ENCODE measurements around the gene DIPK1B.

The DIPK1B gene

DNA sequence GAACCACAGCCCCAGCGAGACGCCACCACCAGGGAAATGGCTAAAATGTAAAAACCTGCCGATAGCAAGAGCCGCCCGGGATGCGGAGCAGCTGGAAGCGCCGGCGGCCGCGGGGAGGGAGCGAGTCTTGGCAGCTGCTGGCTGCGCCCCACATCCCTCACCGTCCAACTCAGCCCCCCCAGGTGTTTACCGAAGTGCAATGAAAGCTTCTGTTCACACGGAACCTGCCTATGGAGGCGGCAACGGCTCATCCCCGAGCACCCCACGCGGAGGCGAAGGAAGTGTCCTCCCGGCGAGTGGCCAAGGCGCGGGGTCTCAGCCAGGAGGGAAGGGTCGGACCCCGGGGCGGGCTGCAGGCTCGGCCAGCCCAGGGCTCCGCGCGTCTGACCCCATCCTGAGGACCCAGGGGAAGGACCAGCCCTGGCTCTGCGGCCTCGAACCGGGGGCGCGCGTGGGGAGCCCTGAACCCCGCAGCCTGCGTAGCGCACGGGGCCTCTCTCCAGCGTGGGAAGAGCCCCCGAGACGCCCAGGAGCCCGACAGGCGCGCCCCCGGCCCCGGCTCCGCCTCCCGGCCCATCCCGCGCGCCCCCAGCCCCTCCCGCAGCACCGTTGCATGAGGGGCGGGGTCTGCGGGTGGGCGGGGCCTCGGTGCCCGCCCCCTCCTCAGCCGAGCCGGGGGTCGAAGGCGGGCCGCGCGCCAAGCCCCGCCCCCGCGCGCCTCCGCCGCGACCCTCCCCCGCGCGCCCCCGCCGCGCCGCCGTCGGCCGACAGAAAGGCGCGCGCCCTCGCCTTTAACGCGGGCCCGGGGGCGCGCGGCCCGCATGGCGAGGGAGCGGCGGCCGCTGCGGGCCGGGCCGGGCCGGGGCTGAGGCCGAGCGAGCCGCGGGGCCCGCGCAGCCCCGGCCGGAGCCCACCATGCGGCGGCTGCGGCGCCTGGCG is at the start of gene DIPK1B:
Gene DIPK1B (plus strand): TSS at position 822 of the 939 bp plus-strand sequence. CDS start 94 bp downstream, at position 916.
- peak; percentile 91 for DNase-seq

DNA sequence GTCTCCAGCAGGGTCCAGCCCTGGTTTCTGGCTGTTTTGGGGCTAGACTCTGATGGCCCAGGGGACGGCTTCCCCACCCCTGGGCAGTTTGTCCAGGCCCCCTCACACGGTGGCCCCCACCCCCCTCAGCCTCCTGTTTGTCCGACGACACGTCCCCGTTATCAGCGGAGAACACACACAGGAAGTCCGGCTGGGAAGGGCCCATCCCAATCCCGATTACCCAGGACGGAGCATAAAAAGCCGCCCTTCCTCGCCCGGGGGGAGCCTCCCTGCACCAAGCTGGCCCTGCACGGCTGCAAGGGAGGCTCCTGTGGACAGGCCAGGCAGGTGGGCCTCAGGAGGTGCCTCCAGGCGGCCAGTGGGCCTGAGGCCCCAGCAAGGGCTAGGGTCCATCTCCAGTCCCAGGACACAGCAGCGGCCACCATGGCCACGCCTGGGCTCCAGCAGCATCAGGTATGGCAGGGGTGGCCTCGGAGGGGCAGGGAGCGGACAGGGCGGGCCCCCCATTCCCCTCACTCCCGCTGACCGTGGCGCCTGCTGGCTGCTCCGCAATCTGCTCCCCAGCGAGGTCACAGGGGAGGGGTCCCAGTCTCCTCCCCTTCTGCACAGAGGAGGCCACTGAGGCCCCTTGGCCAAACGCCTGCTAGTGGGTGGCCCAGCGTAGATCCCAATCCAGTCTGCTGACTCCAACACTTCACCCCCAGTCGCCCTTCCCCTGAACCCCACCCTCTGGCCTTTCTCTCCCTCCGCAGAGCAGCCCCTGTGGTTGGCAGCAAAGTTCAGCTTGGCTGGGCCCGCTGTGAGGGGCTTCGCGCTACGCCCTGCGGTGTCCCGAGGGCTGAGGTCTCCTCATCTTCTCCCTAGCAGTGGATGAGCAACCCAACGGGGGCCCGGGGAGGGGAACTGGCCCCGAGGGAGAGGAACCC is 49.5 kb upstream of the DIPK1B start, which contains the start of gene EGFL7:
Gene EGFL7 (plus strand): TSS at position 261 of the 926 bp plus-strand sequence. CDS start 5,367 bp downstream, outside the sequence.
- DNase-seq, result no peak

DNA sequence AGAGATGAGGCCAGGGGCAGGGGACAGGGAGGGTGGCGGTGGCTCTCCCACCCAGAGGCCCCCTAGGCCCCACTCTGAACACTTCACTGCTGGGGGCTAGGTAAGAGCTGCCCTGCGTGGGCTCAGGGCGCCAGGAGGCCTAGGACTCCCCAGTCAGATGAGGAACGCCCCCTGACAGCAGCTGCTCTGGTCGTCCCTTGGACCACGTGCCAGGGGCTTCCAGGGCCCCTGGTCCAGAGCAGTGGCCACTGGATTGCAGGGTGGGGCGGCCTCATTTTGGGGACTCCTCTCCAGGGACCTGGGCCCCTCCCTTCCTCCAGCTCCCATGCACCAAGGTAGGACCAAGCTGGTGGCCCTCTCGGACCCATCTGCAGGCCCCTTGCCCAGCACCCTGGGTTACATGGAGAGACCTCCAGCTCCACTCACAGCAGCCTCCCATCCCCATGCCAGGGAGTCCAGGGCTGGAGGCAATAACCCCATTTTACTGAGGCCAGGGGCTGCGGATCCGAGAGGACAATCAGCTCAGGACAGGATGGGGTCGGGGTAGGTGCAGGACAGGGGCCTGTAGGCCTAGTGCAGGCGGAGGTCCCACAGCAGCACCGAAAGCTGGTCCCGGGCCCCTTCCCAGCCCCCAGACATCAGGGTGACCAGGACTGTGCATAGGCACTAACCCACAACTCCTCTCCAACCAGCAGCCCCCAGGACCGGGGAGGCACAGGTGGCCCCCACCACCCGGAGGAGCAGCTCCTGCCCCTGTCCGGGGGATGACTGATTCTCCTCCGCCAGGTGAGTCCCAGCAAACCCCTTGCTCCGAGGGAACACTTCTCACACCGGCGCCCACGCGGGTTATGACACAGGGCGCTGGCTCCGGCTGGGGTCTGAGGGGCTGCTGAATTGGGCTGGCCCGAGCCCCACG is 48.1 kb upstream of the DIPK1B start:
- DNase-seq, result no peak

DNA sequence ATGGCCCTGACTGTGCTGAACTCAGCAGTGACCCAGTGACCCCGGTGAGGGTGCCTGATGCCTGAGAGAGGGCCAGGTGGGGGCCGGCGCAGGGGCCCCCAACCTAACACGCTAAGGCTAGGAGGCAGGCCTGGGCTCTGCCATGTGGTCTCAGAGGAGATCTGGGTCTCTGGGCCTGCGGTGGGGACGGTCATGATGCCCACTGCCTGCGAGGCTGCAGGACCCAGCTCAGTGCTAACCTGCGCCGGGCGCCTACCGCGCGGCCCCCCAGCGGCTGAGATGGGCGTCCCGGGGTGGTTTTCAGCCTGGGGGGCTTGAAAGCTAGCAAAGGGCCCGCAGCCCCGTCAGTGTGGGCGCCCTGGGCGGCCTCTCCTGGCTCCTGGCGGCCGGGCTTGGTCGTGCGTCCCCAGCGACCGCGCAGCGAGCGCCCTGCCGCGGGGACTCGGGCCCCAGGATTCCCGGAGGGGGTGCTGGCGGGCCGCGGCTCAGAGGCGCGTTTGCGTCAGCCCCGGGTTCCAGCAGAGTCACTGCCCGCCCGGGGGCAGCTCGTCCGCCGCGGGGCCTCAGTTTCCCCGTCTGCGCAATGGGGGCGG is 47.2 kb upstream of the DIPK1B start:
- peak; percentile 47 for DNase-seq

DNA sequence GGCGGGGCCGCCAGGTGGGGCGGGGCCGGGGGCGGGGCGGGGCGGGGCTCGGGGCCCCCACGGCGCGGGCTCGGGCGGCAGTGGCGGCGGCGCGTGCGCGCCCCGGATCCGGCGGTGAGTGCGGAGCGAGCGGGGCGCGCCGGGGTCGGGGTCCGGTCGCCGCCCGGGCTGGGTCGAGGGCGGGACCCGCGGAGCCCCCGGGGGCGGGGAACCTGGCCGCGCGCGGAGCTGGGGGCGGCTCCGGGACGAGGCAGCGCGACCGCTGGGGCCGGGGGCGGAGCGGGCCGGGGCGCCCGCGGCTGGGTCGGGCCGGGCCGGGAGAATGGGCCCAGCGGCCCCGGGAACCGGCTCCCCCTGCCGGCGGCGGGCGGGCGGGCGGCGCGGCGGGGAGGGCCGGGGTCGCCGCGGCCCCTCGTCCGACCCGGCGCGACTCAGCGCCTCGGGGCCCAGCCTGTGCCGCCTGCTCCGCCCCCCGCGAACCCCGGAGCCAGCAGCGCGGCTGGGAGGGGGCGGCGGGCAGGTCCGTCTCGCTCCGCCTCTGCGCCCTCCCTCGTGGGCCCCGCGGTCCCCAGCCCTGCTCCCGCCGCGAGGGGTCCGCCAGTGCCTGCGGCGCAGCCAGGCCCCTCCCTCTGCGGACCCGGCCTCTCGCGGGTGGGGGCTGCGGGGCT is 46.5 kb upstream of the DIPK1B start:
- peak; percentile 56 for DNase-seq

DNA sequence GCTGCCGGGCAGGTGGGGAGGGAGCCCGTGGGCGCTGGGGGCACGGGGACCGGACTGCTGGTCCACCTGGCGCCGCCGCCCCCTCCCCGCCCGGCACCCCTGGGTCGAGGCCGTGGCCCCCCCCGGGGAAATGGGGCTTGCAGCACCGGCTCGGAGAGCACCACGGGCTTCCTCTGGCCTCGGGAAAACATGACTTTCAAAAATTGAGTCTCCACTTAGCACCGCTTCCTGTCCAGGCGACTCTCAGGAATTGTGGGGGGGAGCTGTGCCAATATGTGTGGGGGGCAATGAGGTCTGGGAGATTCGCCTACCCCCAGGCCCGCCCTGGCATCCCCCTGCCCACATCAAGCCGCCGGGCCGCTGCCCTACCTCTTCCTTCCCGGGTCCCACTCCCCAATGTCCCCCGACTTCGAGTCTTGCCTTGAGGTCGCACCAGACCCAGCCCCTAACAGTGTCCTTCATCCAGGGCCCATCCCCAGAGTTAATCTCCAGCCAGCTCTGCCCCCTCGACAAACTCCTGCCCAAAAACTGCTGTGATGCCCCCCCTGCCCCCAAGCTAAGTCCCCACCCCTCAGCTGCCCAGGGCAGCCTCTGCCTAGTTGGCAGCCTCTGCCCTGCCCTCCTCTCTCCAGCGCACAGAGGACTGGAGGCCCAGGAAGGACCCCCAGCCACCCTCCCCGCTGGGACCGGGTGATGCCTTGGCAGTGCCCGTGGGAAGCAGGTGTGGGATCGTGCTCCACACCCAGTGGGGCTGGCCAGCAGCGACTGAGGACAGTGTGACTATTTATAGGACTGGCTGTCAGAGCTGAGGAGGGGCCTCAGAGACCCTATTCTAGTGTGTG is 45.8 kb upstream of the DIPK1B start:
- DNase-seq, result peak; percentile 50

DNA sequence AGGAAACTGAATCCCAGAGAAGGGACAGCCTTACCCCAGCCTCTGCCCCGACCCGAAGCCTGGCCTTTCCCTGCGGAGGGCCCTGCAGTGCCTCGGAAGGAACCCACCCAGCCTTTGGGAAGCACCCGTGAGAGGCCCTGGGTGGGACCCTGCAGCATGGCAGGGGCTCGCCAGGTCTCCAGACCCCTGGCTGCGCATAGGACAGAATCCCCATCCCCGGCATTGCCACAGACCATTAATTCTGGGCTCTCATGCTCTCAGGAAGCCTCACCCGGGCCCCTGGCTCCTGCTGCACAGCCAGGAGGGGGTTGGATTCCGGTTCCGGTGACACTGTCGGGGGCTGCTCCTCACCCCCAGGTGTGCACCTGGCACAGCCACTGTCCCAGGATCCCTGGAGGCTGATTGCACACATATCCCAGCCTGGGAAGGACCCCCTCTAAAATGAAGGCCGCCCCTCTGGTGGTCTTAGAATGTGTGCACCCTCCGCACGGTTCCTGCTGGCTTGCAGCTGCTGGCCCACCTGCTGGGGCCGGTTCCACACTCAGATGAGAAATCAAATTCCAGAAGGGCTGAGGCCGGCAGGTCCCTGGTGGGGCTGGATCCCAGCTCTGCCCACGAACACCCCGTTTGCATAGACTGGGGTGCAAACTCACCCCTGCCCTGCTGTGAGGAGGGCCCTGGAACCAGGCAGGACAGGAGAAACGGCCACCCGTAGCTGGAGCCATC is 45.0 kb upstream of the DIPK1B start:
- DNase-seq, result peak; percentile 22

DNA sequence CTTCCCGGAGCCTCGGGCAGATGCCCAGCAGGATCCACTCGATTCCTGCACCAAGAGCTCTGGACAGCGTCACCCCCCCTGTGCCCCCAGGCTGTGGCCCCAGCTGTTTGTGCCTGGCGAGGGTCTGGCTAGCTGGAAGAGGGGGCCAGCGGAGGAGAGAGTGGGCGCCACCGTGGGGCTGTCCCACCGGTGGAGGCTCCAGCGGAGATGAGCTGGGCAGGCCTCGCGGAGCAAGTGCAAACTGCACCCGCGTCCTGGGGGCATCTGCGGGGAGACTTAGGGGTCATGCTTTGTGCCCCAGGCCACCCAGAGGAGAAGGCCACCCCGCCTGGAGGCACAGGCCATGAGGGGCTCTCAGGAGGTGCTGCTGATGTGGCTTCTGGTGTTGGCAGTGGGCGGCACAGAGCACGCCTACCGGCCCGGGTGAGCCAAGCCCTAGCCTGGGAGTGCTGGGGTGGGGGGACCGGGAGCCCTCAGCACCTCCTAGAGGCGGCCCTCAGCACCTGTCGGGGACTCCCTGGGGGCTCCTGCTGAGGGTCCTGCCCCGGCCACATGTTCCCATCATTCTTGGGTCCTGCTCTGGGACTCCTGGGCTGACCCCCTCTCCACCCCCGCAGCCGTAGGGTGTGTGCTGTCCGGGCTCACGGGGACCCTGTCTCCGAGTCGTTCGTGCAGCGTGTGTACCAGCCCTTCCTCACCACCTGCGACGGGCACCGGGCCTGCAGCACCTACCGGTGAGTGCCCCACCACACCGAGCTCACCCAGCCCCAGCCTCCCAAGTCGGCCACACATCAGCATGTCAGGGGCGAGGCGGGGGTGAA is 44.2 kb upstream of the DIPK1B start:
- no peak for DNase-seq

DNA sequence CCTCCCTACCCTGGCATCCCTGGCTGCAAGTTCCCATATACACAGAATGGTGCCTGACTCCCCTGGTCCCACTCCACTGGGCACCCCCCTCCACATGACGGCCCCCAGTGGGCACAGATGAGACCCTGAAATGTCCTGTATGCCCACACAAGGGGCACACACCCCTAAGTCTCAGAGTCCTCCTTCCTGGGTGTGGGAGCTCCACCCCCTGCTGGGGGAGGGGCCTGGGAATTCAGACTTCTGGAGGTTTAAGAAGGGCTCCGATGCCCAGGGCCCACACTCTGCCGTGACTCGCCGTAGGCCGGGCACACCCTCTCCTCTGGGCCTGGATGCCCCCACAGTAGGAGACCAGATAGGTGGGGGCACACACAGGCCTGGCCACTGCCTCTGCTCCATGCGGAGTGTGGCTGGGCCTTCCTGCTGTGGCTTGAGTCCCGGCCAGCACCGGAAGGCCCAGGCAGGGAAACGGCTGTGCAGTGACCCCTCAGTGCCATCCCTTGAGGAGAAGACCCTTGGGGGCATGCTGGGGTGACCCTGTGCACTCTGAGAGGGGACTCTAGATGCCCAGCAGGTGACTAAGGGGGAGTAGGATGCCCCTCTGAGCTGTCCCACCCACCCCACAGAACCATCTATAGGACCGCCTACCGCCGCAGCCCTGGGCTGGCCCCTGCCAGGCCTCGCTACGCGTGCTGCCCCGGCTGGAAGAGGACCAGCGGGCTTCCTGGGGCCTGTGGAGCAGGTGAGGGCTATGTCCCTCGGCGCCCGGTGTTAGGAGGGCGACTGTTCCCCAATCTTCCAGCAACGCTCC is 43.2 kb upstream of the DIPK1B start:
- no peak for DNase-seq

DNA sequence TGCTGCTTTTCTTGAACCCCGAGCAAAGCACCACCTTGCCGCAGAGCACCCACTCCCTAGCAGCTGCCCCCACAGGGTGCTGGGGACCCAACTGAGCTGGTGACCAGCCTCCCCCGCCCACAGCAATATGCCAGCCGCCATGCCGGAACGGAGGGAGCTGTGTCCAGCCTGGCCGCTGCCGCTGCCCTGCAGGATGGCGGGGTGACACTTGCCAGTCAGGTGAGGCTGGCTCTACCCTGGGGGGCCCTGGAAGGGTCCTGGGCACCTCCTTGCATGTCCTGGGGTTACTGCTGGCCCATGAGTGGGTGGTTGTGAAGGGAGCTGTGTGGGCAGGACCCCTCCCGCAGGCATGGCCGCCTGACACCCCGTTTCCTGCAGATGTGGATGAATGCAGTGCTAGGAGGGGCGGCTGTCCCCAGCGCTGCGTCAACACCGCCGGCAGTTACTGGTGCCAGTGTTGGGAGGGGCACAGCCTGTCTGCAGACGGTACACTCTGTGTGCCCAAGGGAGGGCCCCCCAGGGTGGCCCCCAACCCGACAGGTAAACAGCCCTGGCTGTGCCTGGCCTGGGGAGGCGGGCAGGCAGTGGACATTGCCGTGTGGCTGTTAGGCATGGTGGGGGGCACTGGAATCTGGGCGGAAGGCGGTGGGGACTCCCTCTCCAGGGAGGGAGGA is 42.4 kb upstream of the DIPK1B start:
- DNase-seq, result peak; percentile 46

DNA sequence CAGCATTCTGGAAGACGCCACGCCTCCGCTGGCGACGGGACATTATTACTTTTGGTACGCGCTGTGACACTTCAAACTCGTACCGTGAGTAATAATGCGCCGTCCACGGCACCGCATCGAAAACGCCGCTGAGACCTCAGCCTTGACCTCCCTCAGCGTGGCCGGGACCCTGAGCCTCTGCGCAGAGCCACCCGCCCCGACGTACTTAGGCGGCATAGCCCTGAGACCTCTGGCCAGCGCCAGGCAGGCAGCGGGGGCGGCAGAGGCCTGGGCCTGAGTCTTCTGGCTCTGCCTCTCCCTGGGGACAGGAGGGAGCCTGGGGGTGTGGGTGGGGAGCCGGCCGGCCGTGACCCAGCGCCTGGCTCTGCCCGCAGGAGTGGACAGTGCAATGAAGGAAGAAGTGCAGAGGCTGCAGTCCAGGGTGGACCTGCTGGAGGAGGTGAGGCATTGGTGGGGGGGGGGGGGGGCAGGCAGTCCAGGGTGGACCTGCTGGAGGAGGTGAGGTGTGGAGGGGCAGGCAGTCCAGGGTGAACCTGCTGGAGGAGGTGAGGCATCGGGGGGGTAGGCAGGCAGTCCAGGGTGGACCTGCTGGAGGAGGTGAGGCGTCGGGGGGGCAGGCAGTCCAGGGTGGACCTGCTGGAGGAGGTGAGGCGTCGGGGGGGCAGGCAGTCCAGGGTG is 41.7 kb upstream of the DIPK1B start:
- peak; percentile 39 for DNase-seq

DNA sequence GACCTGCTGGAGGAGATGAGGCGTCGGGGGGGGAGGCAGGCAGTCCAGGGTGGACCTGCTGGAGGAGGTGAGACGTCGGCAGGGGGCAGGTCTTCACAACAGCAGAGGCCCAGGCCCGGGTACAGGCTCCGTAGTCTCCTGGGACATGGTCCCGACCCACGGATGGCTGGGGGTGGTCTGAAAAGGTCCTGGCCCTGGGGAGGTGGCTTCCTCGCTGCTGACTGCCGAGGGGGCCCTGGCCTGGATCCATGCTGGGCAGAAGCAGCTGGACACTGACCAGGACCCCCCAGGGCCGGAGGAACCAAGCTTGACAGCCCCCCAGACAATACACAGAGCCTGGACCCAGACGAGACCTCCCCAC is 41.1 kb upstream of the DIPK1B start:
- DNase-seq, result peak; percentile 28

DNA sequence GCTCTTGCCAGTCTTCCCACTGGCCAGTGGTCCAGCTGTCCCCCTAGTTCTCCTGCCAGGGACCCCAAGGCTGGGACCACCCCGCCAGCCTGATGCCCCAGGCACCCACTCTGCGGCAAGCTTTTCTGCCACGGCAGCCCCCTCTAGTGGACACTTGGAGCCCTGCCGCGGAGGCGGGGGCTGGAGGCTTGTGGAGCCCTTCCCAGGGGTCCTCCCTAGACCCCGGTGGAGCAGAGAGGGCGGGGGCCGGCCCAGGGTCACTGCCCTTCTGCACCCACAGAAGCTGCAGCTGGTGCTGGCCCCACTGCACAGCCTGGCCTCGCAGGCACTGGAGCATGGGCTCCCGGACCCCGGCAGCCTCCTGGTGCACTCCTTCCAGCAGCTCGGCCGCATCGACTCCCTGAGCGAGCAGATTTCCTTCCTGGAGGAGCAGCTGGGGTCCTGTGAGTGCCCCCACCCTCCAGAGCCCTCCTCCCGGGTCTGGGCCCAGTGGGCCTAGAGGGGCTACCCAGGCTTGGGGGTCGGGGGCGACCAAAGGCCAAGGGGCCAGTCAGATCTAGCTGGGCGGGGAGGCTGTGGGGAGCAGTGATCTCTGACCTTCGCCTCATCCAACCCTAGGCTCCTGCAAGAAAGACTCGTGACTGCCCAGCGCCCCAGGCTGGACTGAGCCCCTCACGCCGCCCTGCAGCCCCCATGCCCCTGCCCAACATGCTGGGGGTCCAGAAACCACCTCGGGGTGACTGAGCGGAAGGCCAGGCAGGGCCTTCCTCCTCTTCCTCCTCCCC is 40.5 kb upstream of the DIPK1B start:
- peak; percentile 55 for DNase-seq

DNA sequence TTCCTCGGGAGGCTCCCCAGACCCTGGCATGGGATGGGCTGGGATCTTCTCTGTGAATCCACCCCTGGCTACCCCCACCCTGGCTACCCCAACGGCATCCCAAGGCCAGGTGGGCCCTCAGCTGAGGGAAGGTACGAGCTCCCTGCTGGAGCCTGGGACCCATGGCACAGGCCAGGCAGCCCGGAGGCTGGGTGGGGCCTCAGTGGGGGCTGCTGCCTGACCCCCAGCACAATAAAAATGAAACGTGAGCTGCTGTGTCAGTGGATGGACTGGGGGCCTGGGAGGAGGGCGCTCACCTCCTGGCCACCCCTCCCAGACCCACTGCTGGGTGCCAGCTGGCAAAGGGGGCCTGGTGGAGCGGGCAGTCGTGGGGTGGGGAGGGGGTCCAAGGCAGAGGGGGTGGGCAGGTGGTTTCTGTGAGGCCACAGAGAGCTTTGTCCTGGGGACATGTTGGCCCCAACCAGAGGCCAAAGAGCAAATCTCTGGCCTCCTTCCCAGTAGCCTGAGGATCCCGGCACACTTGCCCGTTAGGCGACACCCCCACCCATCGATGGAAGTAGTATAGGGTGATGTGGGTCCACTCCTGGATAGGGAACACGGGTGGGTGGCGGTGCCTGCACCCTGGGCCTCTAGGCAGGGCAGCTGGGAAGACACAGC is 39.8 kb upstream of the DIPK1B start:
- DNase-seq, result no peak

All from NCI-H69 (cell line).